Measurements from ENCODE around the gene AGTRAP. TPM values are rescaled to one million over a fixed set of nuclear protein-coding genes. Genes with fewer than 3 reads are reported as not detected.
A peak's percentile ranks its signal among the peaks of the same experiment; 100 is the strongest.

AGTRAP gene
- total and polyA plus RNA-seq, 9 of the 15 experiments (the other 6 are each of a cell fraction or from before 2014, with no cell fraction given) = 26.8 to 105 (median 57.5) TPM

- TF ChIP-seq HDAC1 (IDR thresholded peaks at IDR 0.05) (peak in 1 of 2 experiments; percentile 50; a peak in 2 of 4 replicates), AFF1 (IDR thresholded peaks at IDR 0.05; ENCODE audit: low read depth in 1 of 2, partially characterized antibody in 2 of 2) (peak in 1 of 2 experiments; percentile 37), PATZ1 (CRISPR knock-in tag; IDR thresholded peaks at IDR 0.05; ENCODE audit: borderline replicate concordance) (no peak), POLR2G (IDR thresholded peaks at IDR 0.05; ENCODE audit: low read depth, low read length) (peak; percentile 68), DMBX1 (CRISPR knock-in tag; IDR thresholded peaks at IDR 0.05; ENCODE audit: borderline replicate concordance) (peak; percentile 83; the same call in 1 of the 2 replicates), ZNF12 (CRISPR knock-in tag; IDR thresholded peaks at IDR 0.05) (0 out of 2 replicates have a peak, but pooled peaks have one; percentile 50), EZH2 (IDR thresholded peaks at IDR 0.05; ENCODE audit: borderline replicate concordance, low read depth, low read length) (no peak), E2F6 (IDR thresholded peaks at IDR 0.05; ENCODE audit: borderline replicate concordance in 1 of 2, extremely low read depth in 1 of 2, insufficient read depth in 1 of 2, insufficient read length in 1 of 2, low read depth in 1 of 2, low read length in 1 of 2, poor library complexity in 1 of 2, severe bottlenecking in 1 of 2) (peak in 1 of 2 experiments; percentile 10), PYGO2 (tag; IDR thresholded peaks at IDR 0.05) (no peak), TCF15 (CRISPR knock-in tag; IDR thresholded peaks at IDR 0.05) (peak; percentile 30; the same call in 1 of the 2 replicates), ZNF354B (CRISPR knock-in tag; IDR thresholded peaks at IDR 0.05) (peak; percentile 65; the same call in 1 of the 2 replicates), SMARCC2 (IDR thresholded peaks at IDR 0.05; ENCODE audit: low read depth) (peak; percentile 49; the same call in 1 of the 2 replicates), HES1 (IDR thresholded peaks at IDR 0.05; ENCODE audit: low read depth) (no peak), ZNF644 (tag; IDR thresholded peaks at IDR 0.05; ENCODE audit: low read depth) (peak; percentile 71; the same call in 1 of the 2 replicates), ZNF76 (CRISPR knock-in tag; IDR thresholded peaks at IDR 0.05; ENCODE audit: borderline replicate concordance) (peak; percentile 18; the same call in 1 of the 2 replicates), NFE2 (IDR thresholded peaks at IDR 0.05; ENCODE audit: low read depth) (0 out of 2 replicates have a peak, but pooled peaks have one; percentile 3), CBX3 (IDR thresholded peaks at IDR 0.05; ENCODE audit: borderline replicate concordance in 1 of 2, low read length in 2 of 2) (peak in 1 of 2 experiments; percentile 61; a peak in 1 of 3 replicates)
These were observed 60.3 kb downstream of the AGTRAP start (continued) for GRCh38 chr1:11796036-11796828.
